IMR-90 (cell line): ENCODE measurements around the gene FDPS. TPM values are rescaled to one million over a fixed set of nuclear protein-coding genes. Genes with fewer than 3 reads are reported as not detected.

Source experiments
- ATAC-seq: fragments of 200-7000 bp; cut with Tn5 transposase; 2 replicates; pipeline ENCODE4 v1.9.1; 2020; ENCODE audit warnings: low read depth, mild to moderate bottlenecking, moderate library complexity
- BruUV-seq: library from RNA; stranded (reverse); fragments of 400-500 nt; replicated peaks from 2 replicates; lab custom pipeline; 2021; lab: Mats Ljungman, UMichigan
- CTCF ChIA-PET: fragments of 300-600 bp; formaldehyde crosslinking; extraction: SDS; loops from one replicate; lab custom pipeline; 2021; ENCODE audit warnings: antibody characterized with exemption; lab: Yijun Ruan, JAX
- POLR2A ChIA-PET: fragments of 300-600 bp; sonication (Branson Sonifier 250); formaldehyde crosslinking; loops from one replicate; lab custom pipeline; 2022; ENCODE audit warnings: antibody characterized with exemption; ENCODE audit not compliant: unreplicated experiment; lab: Charles Lee
- DNase-seq: peaks from one replicate; pipeline ENCODE4 v3.0.0; 2013
- H2AFZ ChIP-seq: replicated peaks from 2 replicates; pipeline ENCODE3; 2013; ENCODE audit warnings: low read length, mild to moderate bottlenecking; ENCODE audit not compliant: poor library complexity
- H2AK5ac ChIP-seq: 2 replicates; pipeline ENCODE4 v1.6.1; 2013; ENCODE audit warnings: low read depth, low read length, inconsistent platforms
- H2AK9ac ChIP-seq: replicated peaks from 2 replicates; pipeline ENCODE3; 2013; ENCODE audit warnings: mild to moderate bottlenecking, low read depth, low read length, moderate library complexity; ENCODE audit not compliant: poor library complexity
- H2BK120ac ChIP-seq: 2 replicates; pipeline ENCODE4 v1.6.1; 2013; ENCODE audit warnings: low read depth, low read length, inconsistent platforms
- H2BK15ac ChIP-seq: 3 replicates; pipeline ENCODE4 v1.6.1; 2013; ENCODE audit warnings: low read depth, low read length, inconsistent platforms
- H2BK20ac ChIP-seq: 2 replicates; pipeline ENCODE4 v1.6.1; 2013; ENCODE audit warnings: low read depth, mild to moderate bottlenecking, inconsistent platforms, low read length, moderate library complexity
- H2BK5ac ChIP-seq: 2 replicates; pipeline ENCODE4 v1.6.1; 2013; ENCODE audit warnings: mild to moderate bottlenecking, low read depth, low read length, inconsistent platforms; ENCODE audit not compliant: poor library complexity, severe bottlenecking
- H3K14ac ChIP-seq: replicated peaks from 2 replicates; pipeline ENCODE4 v1.6.1; 2013; ENCODE audit warnings: low read depth, low read length, inconsistent platforms
- H3K18ac ChIP-seq: 2 replicates; pipeline ENCODE4 v1.6.1; 2013; ENCODE audit warnings: low read depth, low read length, control low read depth
- H3K23ac ChIP-seq: 2 replicates; pipeline ENCODE4 v1.6.1; 2013; ENCODE audit warnings: low read depth, low read length, inconsistent platforms
- H3K27ac ChIP-seq: 2 replicates; pipeline ENCODE4 v1.5.1; 2013; ENCODE audit warnings: mild to moderate bottlenecking, control low read depth, low read length; ENCODE audit not compliant: insufficient read depth
- H3K27me3 ChIP-seq: 2 replicates; pipeline ENCODE4 v1.6.1; 2013; ENCODE audit warnings: low read length; ENCODE audit not compliant: control insufficient read depth, insufficient read depth
- H3K36me3 ChIP-seq: 2 replicates; pipeline ENCODE4 v1.6.1; 2013; ENCODE audit warnings: low read length, mixed read lengths; ENCODE audit not compliant: control insufficient read depth, insufficient read depth
- H3K4ac ChIP-seq: 2 replicates; pipeline ENCODE4 v1.6.1; 2013; ENCODE audit warnings: low read depth, low read length, inconsistent platforms
- H3K4me1 ChIP-seq: 2 replicates; pipeline ENCODE4 v1.6.1; 2013; ENCODE audit warnings: low read length, mixed read lengths; ENCODE audit not compliant: control insufficient read depth, insufficient read depth
- H3K4me2 ChIP-seq: 2 replicates; pipeline ENCODE4 v1.6.1; 2013; ENCODE audit warnings: low read depth, mild to moderate bottlenecking, control low read depth, low read length, moderate library complexity
- H3K4me3 ChIP-seq: 2 replicates; pipeline ENCODE4 v1.5.1; 2013; ENCODE audit warnings: low read depth, mild to moderate bottlenecking, control low read depth, low read length, moderate library complexity; ENCODE audit not compliant: insufficient read depth
- H3K56ac ChIP-seq: 2 replicates; pipeline ENCODE4 v1.6.1; 2013; ENCODE audit warnings: low read length, inconsistent platforms; ENCODE audit not compliant: insufficient read depth; ENCODE audit errors: extremely low read depth
- H3K79me1 ChIP-seq, 2 experiments: 2 replicates each; pipeline ENCODE4 v1.6.1; 2013; ENCODE audit warnings: low read length in 2 of 2, inconsistent platforms in 1 of 2, low read depth in 1 of 2
- H3K9ac ChIP-seq: 2 replicates; pipeline ENCODE4 v1.6.1; 2013; ENCODE audit warnings: low read depth, low read length, control low read depth
- H3K9me1 ChIP-seq: 2 replicates; pipeline ENCODE4 v1.6.1; 2013; ENCODE audit warnings: low read length, inconsistent platforms; ENCODE audit not compliant: insufficient read depth
- H3K9me3 ChIP-seq: 2 replicates; pipeline ENCODE4 v1.6.1; 2013; ENCODE audit warnings: low read length; ENCODE audit not compliant: control insufficient read depth, insufficient read depth
- H4K20me1 ChIP-seq: 2 replicates; pipeline ENCODE4 v1.6.1; 2013; ENCODE audit warnings: low read length, inconsistent platforms; ENCODE audit not compliant: insufficient read depth
- H4K5ac ChIP-seq: 2 replicates; pipeline ENCODE4 v1.6.1; 2013; ENCODE audit warnings: mild to moderate bottlenecking, low read depth, low read length, control low read depth
- H4K8ac ChIP-seq, 2 experiments: 2 replicates each; pipeline ENCODE4 v1.6.1; 2013; ENCODE audit warnings: low read depth in 2 of 2, low read length in 2 of 2, control low read depth in 1 of 2, inconsistent platforms in 1 of 2
- H4K91ac ChIP-seq: 2 replicates; pipeline ENCODE4 v1.6.1; 2013; ENCODE audit warnings: low read depth, low read length, inconsistent platforms; ENCODE audit not compliant: insufficient read depth
- BHLHE40 ChIP-seq: fragments of 150-350 bp; IDR thresholded peaks from 2 replicates; pipeline ENCODE4 v1.6.1; 2016; ENCODE audit warnings: mild to moderate bottlenecking, low read depth, low read length
- CEBPB ChIP-seq: IDR thresholded peaks from 2 replicates; pipeline ENCODE4 v1.6.1; 2012; ENCODE audit warnings: low read depth, low read length, improper control_type of control experiment
- CHD1 ChIP-seq: IDR thresholded peaks from 2 replicates; pipeline ENCODE4 v1.6.1; 2012; ENCODE audit warnings: low read depth, low read length, improper control_type of control experiment
- CTCF ChIP-seq: conservative IDR thresholded peaks from 2 replicates; pipeline ENCODE4 v1.5.1; 2012; ENCODE audit warnings: mild to moderate bottlenecking, low read depth, low read length, improper control_type of control experiment
- ELK1 ChIP-seq: fragments of 150-350 bp; IDR thresholded peaks from 2 replicates; pipeline ENCODE4 v1.6.1; 2016; ENCODE audit warnings: low read depth, mild to moderate bottlenecking, low read length, moderate library complexity, borderline replicate concordance
- MAFK ChIP-seq: IDR thresholded peaks from 2 replicates; pipeline ENCODE4 v1.6.1; 2012; ENCODE audit warnings: low read depth, low read length, improper control_type of control experiment
- MAZ ChIP-seq: IDR thresholded peaks from 2 replicates; pipeline ENCODE4 v1.6.1; 2012; ENCODE audit warnings: low read depth, mild to moderate bottlenecking, low read length, improper control_type of control experiment, moderate library complexity, borderline replicate concordance
- MXI1 ChIP-seq: IDR thresholded peaks from 2 replicates; pipeline ENCODE4 v1.6.1; 2012; ENCODE audit warnings: low read depth, mild to moderate bottlenecking, low read length, moderate library complexity, borderline replicate concordance
- NFE2L2 ChIP-seq: fragments of 150-350 bp; IDR thresholded peaks from 2 replicates; pipeline ENCODE4 v1.6.1; 2016; ENCODE audit warnings: low read depth, mild to moderate bottlenecking, low read length
- POLR2A ChIP-seq: IDR thresholded peaks from 2 replicates; pipeline ENCODE4 v1.6.1; 2012; ENCODE audit warnings: mild to moderate bottlenecking, low read depth, low read length
- RCOR1 ChIP-seq: IDR thresholded peaks from 2 replicates; pipeline ENCODE4 v1.6.1; 2012; ENCODE audit warnings: mild to moderate bottlenecking, low read length, improper control_type of control experiment; ENCODE audit not compliant: insufficient replicate concordance
- RFX5 ChIP-seq: IDR thresholded peaks from 2 replicates; pipeline ENCODE4 v1.8.0; 2012; ENCODE audit warnings: low read depth, mild to moderate bottlenecking, low read length, moderate library complexity
- SMC3 ChIP-seq: fragments of 150-350 bp; IDR thresholded peaks from 2 replicates; pipeline ENCODE4 v1.6.1; 2016; ENCODE audit warnings: low read depth, mild to moderate bottlenecking, antibody characterized with exemption, low read length, moderate library complexity
- USF2 ChIP-seq: fragments of 150-350 bp; IDR thresholded peaks from 2 replicates; pipeline ENCODE4 v1.6.1; 2017; ENCODE audit warnings: mild to moderate bottlenecking, antibody characterized with exemption, low read length, low read depth
- WGBS, 2 experiments: methylation state at CpG; one replicate each; pipeline versions ENCODE4 v1.1.5 to v1.1.7; 2013; ENCODE audit warnings: missing lambda C conversion rate in 2 of 2; ENCODE audit not compliant: insufficient read length in 1 of 2; ENCODE audit errors: extremely low coverage in 2 of 2; 5-methylcytosine and 5-hydroxymethylcytosine counted together
- dilution Hi-C: fragments of 300-500 bp; cut with HindIII; formaldehyde crosslinking; loops from one replicate; pipeline ENCODE4 v1.14.3; 2018; ENCODE audit warnings: low sequenced_read_pairs; ENCODE audit not compliant: unreplicated experiment
- in situ Hi-C: fragments of 300-500 bp; cut with MboI; formaldehyde crosslinking; loops from 3 replicates; pipeline ENCODE4 v1.14.3; 2019; ENCODE audit warnings: low sequenced_read_pairs, inconsistent platforms, mixed read lengths
- intact Hi-C: fragments of 100-400 bp; cut with micrococcal nuclease; formaldehyde crosslinking; loops from 2 replicates; pipeline ENCODE4 v1.10.0; 2022
- polyA plus RNA-seq, 3 experiments: library from polyadenylated mRNA; depleted of rRNA; stranded (reverse); fragments of >200 nt; gene quantifications; 2 replicates each; pipeline ENCODE4 v1.2.3, GENCODE V29; 2012; ENCODE audit warnings: low replicate concordance in 1 of 3
- total RNA-seq: library from RNA; depleted of rRNA; stranded (reverse); fragments of >200 nt; gene quantifications from 2 replicates; pipeline ENCODE4 v1.2.3, GENCODE V29; 2012

Gene FDPS
- total and polyA plus RNA-seq, 2 of the 4 experiments (the other 2 are of a cell fraction): 183 to 191 TPM

DNA sequence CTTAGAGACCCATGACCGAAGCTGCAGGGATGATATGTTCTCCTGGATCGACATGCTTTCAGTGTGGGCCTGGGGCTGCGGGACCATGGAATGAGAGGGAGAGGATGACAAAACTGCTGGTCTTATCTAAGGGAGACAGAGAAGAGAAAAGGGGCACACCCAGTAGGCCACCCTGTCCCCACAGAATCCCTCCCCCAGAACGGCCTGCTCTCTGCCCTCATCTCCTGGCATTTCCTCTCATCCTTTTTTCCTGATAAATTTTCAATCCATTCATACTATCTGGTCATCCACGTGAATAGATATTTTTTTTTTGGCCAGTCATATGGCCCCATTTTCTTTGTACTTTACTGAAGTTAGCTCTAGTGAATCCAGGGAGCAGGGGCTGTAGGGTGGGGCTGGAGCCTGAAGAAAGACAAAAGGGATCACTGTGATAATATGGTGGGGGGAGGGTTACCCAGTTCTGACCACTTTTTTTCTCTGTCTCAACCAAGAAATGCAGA, 7.3 kb upstream of the FDPS start, which contains the start of gene PKLR:
Gene PKLR (minus strand): TSS at position 97 of the 500 bp plus-strand sequence. CDS start 43 bp downstream, at position 54.
- Histone ChIP-seq H4K8ac (no peak within 1 kb of the TSS), H3K56ac (no peak within 1 kb of the TSS), H3K79me1 (no peaks in the 10 kb centered on the region), H2BK120ac (no peak within 1 kb of the TSS), H2BK5ac (no peak within 1 kb of the TSS), H3K4ac (no peak within 1 kb of the TSS), H3K9me1 (no peaks in the 10 kb centered on the region), H3K14ac (no peak within 1 kb of the TSS), H3K4me2 (no peak within 1 kb of the TSS), H2BK15ac (no peak within 1 kb of the TSS), H3K18ac (no peak within 1 kb of the TSS), H3K9me3 (no peaks in the 10 kb centered on the region), H4K91ac (no peak within 1 kb of the TSS), H2AK5ac (no peak within 1 kb of the TSS), H4K5ac (no peak within 1 kb of the TSS), H3K4me3 (no peak within 1 kb of the TSS), H2BK20ac (no peak within 1 kb of the TSS), H3K27ac (no peak within 1 kb of the TSS), H3K4me1 (no peaks in the 10 kb centered on the region), H3K9ac (no peak within 1 kb of the TSS), H3K23ac (no peak within 1 kb of the TSS), H2AFZ (no peak within 1 kb of the TSS), H2AK9ac (no peak within 1 kb of the TSS), H3K27me3 (peaks cover 21% of the 10 kb centered on the region), H4K20me1 (no peaks in the 10 kb centered on the region), H3K36me3 (no peaks in the 10 kb centered on the region)
- WGBS, 2 experiments: no CpG with 5 or more reads among the region's 5 CpGs
- ChIA-PET POLR2A (no interaction called here), CTCF (no interaction called here)
- intact Hi-C loops: no loop called here
- ATAC-seq (no peak), DNase-seq (no peak)
- BruUV-seq: no TSS peak
- dilution Hi-C loops: no loop called here
- in situ Hi-C loops: no loop called here
- TF ChIP-seq BHLHE40 (no peak), ELK1 (no peak), MAFK (no peak), NFE2L2 (no peak), RCOR1 (no peak), CTCF (no peak), POLR2A (no peak), USF2 (no peak), RFX5 (no peak), SMC3 (no peak), MXI1 (no peak), CHD1 (no peak), MAZ (no peak), CEBPB (no peak)
